ENCODE data around the gene PGRMC2.

DNA sequence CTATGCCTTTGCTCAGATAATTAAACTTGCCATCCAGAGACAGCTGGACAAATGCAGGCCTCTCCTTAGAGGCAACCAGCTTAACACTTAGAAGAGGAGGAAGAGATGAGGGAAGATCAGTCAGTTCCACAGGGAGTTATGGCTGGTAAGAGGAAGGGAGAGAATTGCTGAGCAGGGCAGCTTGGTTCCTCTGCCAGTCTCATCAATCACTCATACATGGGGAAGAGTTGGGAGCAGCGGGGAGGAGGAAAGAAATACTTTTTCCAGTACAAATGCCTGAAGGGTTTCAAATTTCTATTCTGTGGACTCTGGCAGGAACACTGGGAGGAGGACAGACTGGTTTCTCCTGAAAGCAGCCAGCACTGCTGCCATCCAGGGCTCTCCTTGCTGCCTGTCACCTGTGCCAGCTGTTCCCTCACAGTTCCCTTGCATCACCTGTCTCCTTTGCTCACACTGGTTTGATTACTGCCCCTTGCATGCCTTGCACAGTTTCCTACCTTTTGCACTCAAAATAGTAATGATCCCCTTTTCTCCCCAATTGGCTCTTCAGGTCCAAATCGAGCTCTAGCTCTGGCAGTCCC lies 59.5 kb downstream of the PGRMC2 start:
- TF ChIP-seq POLR2A (IDR thresholded peaks at IDR 0.05; ENCODE audit: low read length) (no peak), GATA1 (IDR thresholded peaks at IDR 0.05; ENCODE audit: low read depth, low read length) (no peak)

Measured in erythroblast (primary cell).